HG03103 (cell line): ENCODE results near the gene CD248.
"Not testable (repeated sequence)": the region's sequence is repeated elsewhere in the genome, so short reads cannot be mapped to it uniquely, and the experiment has no call there.

ENCODE experiments used
- ATAC-seq: cut with Tn5 transposase; IDR thresholded peaks from one replicate; pipeline ENCODE4 v1.9.1; 2021; ENCODE audit warnings: low read depth; ENCODE audit not compliant: unreplicated experiment

Gene CD248

GRCh38 chr11:66316849-66317251, at the start of gene CD248:
Gene CD248 (minus strand): TSS chr11:66317044. CDS start chr11:66317027, 17 bp downstream.
- no peak for ATAC-seq

- ATAC-seq = no peak
These were observed 49.1 kb upstream of the CD248 start for GRCh38 chr11:66365711-66366619.

- ATAC-seq = no peak
These were observed 48.3 kb upstream of the CD248 start for GRCh38 chr11:66365166-66365565.

- no peak for ATAC-seq
These were observed 47.1 kb upstream of the CD248 start for GRCh38 chr11:66363805-66364535.

GRCh38 chr11:66363187-66363601, 46.4 kb upstream of the CD248 start:
- no peak for ATAC-seq

- no peak for ATAC-seq
These were observed 45.8 kb upstream of the CD248 start for GRCh38 chr11:66362481-66363147.

- no peak for ATAC-seq
These were observed 44.7 kb upstream of the CD248 start for GRCh38 chr11:66361502-66361941.

GRCh38 chr11:66360406-66361073, 43.7 kb upstream of the CD248 start:
- no peak for ATAC-seq

- ATAC-seq = no peak
These were observed 42.8 kb upstream of the CD248 start for GRCh38 chr11:66359662-66360087.

- not testable (repeated sequence) for ATAC-seq
These were observed 33.9 kb upstream of the CD248 start for GRCh38 chr11:66350560-66351235.

- ATAC-seq = no peak
These were observed 32.2 kb upstream of the CD248 start for GRCh38 chr11:66349084-66349386.

- ATAC-seq = no peak
These were observed 30.8 kb upstream of the CD248 start, which contains the start of gene B4GAT1 for GRCh38 chr11:66347425-66348276. Gene B4GAT1 (minus strand): TSS chr11:66347629. CDS start chr11:66347545, 84 bp downstream.

GRCh38 chr11:66346476-66347424, 29.9 kb upstream of the CD248 start:
- ATAC-seq = no peak

- no peak for ATAC-seq
These were observed 28.4 kb upstream of the CD248 start for GRCh38 chr11:66345316-66345649.

GRCh38 chr11:66344550-66345315, 27.9 kb upstream of the CD248 start, which contains the start of gene BRMS1:
Gene BRMS1 (minus strand): TSS chr11:66345104. CDS start chr11:66342234, 2,870 bp downstream.
- peak; percentile 77 for ATAC-seq

GRCh38 chr11:66343176-66343575, 26.3 kb upstream of the CD248 start:
- ATAC-seq = no peak

- ATAC-seq = no peak
These were observed 24.8 kb upstream of the CD248 start for GRCh38 chr11:66341502-66342126.
